GM20000 (cell line): ENCODE results near the gene SLC22A23.

Experiments
- DNase-seq: peaks from one replicate; pipeline ENCODE4 v3.0.0; 2012; ENCODE audit warnings: low spot score
- CTCF ChIP-seq: IDR thresholded peaks from 2 replicates; pipeline ENCODE4 v1.5.1; 2012; ENCODE audit warnings: mild to moderate bottlenecking, control low read depth; ENCODE audit errors: extremely low read depth, missing control alignments

The SLC22A23 gene

DNA sequence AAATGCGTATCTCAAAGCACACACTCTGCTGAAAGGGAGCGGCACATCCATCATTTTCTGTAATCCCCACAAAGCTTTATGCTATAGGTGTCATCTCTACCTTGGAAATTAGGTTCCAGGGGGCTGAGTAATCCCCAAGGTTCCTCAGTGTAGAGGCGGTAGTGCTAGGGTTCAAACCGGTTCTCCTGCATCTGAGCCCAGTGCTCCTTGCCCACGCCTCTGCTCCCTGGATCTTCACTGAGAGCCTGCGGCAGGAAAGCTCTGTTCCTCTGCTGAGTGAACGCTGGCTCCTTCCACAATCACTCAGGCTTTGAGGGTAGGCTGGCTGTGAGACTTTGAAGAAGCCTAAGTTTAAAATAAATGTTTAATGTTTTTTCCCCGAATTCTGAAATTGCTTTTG lies 24.9 kb downstream of the SLC22A23 start:
- DNase-seq, result no peak
- no peak for TF ChIP-seq CTCF

DNA sequence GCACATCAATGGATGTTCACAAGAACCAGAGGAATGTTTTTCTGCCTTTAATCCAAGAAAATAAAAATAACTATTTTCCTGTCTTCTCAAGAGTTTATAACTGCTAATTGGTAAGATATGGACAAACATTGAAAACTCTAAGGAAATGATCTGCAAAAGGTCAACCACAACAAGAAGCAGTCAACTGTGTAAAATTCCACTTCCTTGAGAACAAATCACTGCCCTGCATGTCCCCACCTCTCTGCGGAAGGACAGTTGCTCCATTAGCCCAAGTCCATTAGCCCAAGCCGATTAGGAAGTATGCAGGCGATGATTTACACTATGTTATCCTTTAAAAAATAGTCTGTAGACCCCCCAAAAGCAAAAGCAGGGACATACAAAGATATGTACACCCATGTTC lies 27.6 kb downstream of the SLC22A23 start:
- no peak for DNase-seq
- no peak for TF ChIP-seq CTCF

DNA sequence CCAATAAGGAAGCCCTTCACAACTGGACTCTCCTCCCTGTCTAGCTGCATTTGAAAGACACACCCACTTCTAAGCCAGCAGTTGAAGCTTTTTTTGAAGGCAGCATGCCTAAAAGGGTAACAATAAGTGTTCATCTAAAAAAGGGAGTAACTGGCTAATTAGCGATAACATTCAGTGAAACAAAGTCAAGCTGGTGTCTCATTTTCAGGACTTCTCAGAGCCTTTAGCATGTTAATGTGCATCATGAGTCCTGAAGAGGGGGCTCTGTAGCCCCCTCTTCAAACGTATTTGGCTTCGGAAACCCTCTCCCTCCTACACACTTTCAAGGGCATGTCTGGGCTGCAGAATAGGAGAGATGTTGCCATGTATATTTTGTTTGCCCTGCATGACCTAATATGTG lies 28.1 kb downstream of the SLC22A23 start:
- TF ChIP-seq CTCF, result no peak

GRCh38 chr6:3428247-3428646 lies 28.6 kb downstream of the SLC22A23 start:
- no peak for TF ChIP-seq CTCF
- DNase-seq, result no peak

More for the DNA sequence above, 28.1 kb downstream of the SLC22A23 start:
- no peak for DNase-seq

- no peak for TF ChIP-seq CTCF
- DNase-seq, result no peak
Observed at GRCh38 chr6:3427687-3428085, 29.2 kb downstream of the SLC22A23 start.

- no peak for DNase-seq
- TF ChIP-seq CTCF, result no peak
Observed at GRCh38 chr6:3426927-3427686, 29.7 kb downstream of the SLC22A23 start.

- no peak for DNase-seq
- TF ChIP-seq CTCF, result no peak
Observed at GRCh38 chr6:3426091-3426926, 30.5 kb downstream of the SLC22A23 start.
